SK-MEL-5 (cell line): Measurements from ENCODE around the gene CCDC51. TPM values are rescaled to one million over a fixed set of nuclear protein-coding genes. Genes with fewer than 3 reads are reported as not detected.

Source experiments
- DNase-seq: peaks from one replicate; pipeline ENCODE4 v3.0.0-alpha.2; 2016; ENCODE audit warnings: low read depth, low spot score
- in situ Hi-C: cut with HindIII; loops from 2 replicates; pipeline ENCODE4 v1.10.0; 2016; ENCODE audit warnings: low sequenced_read_pairs, high pct_unique_total_duplicates, low pct_unique_long_range_greater_than_20kb
- total RNA-seq: library from RNA; depleted of rRNA; stranded (reverse); fragments of >200 nt; shearing (Covaris generic); gene quantifications from 2 replicates; pipeline ENCODE4 v1.2.3, GENCODE V29; 2014

The CCDC51 gene
- total RNA-seq, 1 experiment from 2014 or later: 43.8 TPM

DNA sequence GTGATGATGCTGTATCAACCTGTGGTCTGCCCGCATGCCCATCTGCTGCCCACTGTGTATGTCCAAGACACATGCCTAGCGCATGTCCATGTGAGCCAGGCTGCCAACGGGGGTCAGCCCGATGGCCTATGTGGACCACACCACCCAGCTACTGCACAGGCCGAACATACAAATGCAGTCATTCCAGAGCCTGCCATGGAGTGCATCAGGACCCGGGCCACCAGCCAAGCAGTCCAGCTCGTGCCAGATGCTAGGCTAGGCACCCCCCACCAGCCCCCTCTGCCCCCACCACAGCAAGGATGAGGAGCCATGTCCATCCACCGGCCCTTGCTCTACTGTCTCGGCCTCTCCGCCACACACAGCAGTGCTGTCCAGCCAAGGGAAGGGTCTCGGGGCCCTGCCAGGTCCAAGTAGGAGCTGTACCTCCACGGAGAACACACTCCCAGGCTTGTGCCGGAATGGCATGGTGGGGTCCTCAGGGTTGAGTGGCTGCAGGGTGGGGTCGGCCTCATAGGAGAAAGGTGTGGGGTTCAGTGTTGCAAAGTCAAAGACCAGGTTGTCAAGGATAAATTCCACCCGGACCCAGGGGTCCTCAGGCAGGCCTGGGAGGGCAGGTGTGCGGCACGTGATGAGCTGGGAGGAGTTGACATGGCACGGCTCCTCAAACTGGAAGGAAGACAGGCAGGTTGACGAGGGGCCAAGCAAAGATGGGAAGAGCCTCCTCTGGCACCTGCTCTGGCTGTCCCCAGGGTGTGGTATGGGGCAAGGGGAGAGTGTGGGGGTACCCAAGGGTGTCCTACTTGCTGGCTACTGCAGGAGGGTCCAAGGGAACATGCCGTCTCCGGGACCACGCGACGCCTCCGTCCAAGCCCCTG is 25.3 kb downstream of the CCDC51 start:
- DNase-seq: no peak
- in situ Hi-C loops: no loop called here

DNA sequence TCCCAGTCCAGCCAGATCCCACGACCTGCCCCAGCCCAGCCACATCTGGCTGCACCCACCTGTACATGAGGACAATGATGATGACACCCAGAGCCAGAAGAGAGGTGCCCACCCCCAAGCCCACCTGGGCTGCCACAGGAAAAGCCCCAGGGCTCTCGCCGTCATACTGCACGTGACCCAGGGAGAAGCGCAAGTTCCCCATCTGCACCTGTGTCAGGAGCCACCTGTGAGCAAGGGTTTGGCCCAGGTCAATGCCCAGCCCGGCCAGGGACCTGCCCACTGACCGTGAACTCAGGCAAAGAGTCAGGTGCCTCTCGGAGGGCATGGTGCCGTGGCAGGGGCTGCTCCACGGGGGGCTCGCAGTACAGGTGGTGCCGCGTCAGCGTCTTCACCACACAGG is 26.3 kb downstream of the CCDC51 start:
- DNase-seq: no peak
- in situ Hi-C loops: no loop called here

GRCh38 chr3:48413086-48413485 is 26.8 kb downstream of the CCDC51 start:
- in situ Hi-C loops: no loop called here
- DNase-seq: no peak

GRCh38 chr3:48412375-48413001 is 27.4 kb downstream of the CCDC51 start:
- no peak for DNase-seq
- in situ Hi-C loops: no loop called here

DNA sequence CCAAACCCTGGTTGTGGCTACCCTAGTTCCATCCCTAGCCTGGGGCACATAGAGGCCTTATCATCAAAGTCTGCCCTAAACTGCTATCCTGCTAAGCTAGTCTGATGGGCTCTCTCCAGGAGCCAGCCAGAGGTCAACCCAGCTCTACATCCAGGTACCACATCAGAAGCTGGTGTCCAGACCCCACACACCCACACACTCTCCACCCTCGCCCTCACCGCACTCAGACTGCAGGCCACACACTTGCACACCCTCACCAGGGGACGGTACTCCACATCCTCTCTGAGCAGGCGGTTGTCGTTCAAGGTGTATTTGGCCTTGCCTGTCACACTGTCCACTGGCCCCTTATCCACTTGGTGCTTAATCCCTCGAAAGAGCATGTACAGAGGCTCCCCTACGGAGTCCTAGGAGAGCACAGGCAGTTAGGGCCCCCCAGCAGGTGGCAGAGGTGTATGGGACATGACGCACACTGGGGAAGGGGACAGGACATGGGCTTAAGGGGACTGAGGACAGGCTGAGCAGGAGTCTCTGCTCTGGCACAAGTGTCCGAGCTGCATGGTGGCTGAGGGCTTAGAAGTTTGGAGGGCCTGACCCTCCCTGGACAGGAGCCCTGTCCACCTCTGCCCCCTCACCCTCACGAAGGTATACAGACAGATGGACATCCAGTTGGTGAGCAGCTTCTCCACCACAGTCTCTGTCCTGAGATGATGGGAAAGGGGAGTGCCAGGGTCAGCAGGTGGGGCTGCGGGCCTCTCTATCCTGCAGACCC is 28.1 kb downstream of the CCDC51 start:
- DNase-seq: no peak
- in situ Hi-C loops: no loop called here

GRCh38 chr3:48411041-48411588 is 28.8 kb downstream of the CCDC51 start:
- in situ Hi-C loops: no loop called here
- DNase-seq: no peak

DNA sequence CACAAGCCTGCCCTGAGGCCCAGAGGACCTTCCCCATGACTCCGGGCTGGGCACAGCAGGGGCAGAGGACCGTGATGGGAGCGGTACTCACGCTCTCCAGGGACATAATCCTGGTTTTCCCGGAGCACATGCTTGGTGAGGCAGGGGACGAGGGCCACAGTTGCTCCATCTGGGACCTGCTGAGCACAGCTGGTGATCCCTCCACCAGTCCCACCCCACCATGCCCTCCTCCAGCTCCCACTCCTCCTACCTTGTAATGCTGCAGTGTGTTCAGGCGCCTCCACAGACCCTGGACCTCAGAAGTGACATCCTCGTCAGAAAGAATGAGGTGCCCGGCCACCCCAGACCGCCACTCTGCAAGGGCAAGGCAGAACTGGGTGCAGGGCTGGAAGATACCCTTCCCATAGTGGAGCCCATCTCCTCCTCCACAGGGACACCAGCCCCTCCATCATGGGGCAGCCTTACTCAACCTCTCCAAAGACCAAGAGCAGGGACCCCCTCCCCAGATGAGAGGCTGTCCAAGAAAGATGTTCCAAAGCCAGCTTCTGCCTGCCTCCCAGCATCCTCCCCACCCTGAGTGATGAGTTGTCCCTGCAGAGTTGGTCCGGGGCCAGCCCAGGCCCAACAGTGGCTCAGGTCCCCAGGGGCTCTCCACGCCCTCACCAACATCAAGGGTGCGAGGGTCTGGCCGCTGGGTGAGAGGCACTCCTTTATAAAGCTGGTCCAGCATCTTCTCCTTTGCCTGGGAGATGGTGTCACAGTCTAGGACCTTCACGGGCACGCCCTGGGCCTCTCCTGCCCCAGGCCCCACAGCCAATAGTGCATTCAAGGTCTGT is 29.5 kb downstream of the CCDC51 start:
- in situ Hi-C loops: no loop called here
- DNase-seq: no peak

DNA sequence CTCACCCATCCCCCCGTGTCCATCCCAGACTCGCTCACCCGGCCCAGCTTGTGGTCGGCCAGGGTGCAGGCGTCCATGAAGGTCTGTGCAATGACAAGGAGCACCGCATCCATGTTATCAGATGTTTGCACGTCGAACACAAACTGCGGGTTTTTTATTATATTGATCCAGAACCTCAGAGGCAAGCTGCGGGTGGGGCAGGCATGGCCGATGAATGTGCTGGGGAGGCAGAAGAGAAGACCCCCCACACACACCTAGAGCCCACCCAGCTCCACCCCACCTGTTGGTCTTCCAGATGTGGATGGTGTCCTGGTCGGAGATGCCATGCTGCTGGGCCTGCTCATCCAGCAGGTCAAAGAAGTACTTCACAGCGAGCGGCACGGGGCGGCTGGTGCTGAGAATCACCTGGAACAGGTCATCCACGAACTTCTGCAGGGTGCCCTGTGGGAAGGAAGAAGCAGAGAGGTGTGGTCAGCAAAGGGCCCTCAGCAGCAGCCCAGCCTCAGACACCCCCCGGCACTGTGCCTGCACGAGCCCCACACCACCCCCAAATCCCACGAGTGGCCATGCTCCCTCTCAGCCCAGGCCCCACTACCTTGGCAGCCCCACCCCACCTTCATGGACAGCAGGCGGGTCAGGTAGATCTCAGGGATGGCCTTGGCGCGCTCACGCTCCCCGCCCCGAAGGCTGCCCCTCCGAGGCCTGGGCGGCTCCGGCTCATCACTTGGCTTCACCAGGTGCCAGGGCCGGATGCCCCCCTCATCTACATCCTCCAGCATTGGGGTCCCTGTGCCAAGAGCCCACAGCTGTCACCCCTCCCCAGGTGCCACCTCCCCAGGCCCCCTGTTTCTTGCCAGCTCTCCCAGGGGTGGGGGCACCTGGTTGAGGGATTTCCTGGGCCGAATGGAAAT is 30.4 kb downstream of the CCDC51 start:
- DNase-seq: no peak
- in situ Hi-C loops: no loop called here

- no peak for DNase-seq
- in situ Hi-C loops: no loop called here
Measured at GRCh38 chr3:48408823-48409281, 31.1 kb downstream of the CCDC51 start.

DNA sequence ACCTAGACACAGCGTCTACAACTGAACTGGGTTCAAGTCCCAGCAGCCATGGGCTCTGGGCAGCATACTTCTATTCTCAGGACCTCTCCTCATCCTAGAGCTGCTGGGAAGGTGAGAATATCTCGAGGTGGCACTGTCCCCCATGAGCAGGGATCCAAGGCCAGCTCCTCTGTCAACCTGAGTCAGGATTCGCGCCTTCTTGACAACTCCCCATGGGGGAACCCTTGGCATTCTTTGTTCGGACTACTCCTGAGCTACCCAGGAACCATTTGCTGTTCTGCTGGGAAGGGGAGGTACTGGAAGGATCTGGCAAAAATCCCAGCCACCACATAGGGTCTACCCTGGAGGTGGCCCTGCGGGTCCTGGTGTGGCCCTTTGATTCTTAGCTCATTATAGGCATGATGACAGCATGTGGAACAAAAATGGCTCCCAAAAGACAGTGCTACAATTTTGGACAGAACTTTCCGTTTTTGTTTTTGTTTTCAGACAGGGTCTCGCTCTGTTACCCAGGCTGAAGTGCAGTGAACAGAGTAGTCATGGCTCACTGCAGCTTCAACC is 32.3 kb downstream of the CCDC51 start:
- in situ Hi-C loops: no loop called here
- DNase-seq: no peak

DNA sequence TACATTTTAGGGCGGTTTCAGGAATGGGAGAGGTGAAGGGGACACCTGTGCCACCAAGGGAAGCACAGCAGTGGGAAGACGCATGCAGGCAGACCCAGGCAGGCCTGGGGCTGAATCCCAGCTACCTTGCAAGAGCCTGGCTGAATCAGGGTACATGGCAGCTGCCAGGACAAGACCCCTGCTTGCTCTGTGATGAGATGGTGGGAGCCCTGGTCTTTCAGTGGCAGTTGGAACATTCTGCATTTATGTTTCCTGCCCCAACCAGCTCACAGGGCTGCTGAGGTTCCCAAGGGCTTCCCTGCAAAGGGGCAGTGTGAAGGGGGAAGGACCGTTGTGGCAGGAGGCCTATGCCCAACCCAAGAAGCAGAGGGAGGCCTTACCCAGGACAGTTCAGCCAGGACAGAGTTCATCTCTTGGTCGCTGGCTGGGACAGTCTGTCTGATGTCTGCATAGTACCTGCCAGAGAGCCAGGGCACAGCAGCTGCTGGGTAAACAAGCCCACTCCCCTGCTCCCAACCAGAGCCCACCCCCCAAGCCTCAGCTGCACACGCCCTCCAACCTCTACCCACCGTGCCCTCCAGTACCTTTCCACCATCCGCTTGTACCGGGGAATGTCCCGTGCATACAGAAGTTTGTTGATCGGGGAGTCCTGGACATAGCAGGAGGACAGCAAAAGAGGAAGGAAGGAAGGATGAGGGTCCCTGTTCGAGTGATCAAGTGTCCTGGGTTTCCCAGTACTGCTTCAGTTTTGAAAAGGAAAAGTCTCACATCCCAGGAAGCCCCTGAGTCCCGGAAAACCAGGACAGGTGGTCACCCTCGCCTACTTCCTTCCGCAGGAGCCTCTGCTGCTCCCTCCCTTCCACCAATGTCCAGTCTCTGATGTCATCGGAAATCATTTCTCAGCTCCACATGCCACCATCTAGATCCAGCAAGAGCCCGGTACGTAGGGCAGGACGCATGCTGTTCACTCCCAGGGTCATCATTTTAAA is 33.2 kb downstream of the CCDC51 start:
- no peak for DNase-seq
- in situ Hi-C loops: no loop called here

GRCh38 chr3:48405971-48406370 is 33.9 kb downstream of the CCDC51 start:
- in situ Hi-C loops: no loop called here
- no peak for DNase-seq

- in situ Hi-C loops: no loop called here
- DNase-seq: no peak
Measured at GRCh38 chr3:48405343-48405881, 34.5 kb downstream of the CCDC51 start.

DNA sequence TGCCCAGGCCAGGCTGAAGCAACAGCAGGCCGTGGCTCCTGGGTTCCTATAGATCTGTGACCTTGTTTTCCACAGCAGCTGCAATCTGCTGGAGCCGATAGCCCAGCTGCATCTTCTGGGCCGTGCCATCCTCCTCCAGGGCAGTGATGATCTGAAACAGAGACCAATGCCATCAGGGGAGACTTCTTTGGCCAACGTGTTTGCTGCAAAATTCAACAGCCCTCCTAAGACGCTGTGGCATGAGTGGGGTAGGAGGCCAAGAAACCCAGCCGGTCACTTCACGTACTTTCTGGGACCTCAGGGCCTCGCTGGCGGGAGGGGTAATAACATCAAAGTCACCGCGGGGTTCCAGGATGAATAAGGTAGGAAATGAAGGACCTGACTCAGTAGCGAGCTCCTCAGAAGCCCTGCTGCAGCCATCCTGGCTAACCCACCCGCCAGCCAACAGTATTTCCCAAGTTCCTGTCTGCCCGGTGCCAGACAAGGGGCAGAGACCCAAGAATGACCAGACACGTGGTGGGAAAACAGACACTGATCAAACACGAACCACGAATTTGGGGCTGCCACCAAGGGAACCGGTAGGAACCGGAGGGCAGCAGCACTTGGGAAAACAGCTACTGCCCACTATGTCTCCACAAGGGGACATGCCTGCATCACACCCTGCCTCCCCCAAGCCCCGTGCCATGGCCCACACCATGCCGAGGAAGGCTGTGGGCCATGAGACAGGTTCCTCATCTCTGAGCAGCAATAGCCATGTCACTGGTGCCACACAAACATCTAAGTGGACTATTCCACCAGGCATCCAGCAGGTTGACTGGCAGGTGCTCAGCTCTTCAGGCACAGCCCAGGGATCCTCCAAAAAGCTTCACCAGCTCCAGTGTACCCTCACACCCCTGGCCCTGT is 35.2 kb downstream of the CCDC51 start:
- in situ Hi-C loops: no loop called here
- no peak for DNase-seq
